ENCODE data around the gene JPT1.
A peak's percentile ranks its signal among the peaks of the same experiment; 100 is the strongest.
"Not testable (repeated sequence)": the region's sequence is repeated elsewhere in the genome, so short reads cannot be mapped to it uniquely, and the experiment has no call there.

Gene JPT1

DNA sequence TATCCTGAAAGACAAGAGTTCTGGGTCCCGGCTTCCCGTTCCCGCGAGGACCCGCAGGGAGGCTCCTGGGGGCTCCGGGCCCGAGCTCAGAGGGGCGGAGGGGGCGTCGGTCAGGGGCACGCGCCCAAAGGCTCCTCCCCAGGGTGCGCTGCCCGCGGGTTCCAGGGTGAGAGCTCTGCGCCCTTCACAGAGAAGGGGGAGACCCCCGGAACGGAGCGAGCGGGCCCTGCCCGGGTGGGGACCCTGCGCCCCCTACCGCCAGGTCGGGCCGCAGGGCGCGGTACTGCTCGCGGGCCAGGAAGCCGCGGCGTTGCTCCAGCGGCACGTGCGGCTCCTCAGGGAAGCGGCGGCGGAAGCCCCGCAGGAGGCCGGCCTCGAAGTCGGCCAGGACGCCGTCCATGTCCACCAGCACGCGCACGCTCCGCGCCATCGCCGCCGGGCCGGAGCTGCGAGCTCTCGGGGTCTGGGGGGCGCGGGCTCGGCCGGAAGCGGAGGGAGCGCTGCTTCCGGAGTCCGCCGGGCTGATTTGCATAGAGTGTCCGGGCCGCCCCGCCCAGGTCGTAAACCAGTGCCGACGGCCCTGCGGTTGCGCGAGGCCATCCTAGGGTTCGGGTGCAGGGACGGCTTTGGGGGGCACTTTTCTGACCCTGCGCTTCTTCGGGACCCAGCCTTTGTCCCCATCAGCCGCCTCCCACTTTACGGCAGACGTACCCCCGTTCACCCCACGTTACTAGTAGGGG is 22.9 kb downstream of the JPT1 start, which contains the start of gene NT5C:
NT5C (minus strand) TSS at position 465 of the 740 bp plus-strand sequence; CDS start at position 430, 35 bp downstream.
- peaks cover 8% of the 10 kb centered on the region for H3K4me1 ChIP-seq (ENCODE audit: insufficient read depth, low read length)

GRCh38 chr17:75130632-75131277 is 23.6 kb downstream of the JPT1 start:
- H3K4me1 ChIP-seq (ENCODE audit: insufficient read depth, low read length) = peaks cover 8% of the 10 kb centered on the region
- H3K9me3 ChIP-seq (ENCODE audit: low read length) = no peaks in the 10 kb centered on the region
- H3K36me3 ChIP-seq (ENCODE audit: insufficient read depth, low read length) = peaks cover 27% of the 10 kb centered on the region
- H2AFZ ChIP-seq (ENCODE audit: low read depth, low read length) = peak overlapping the region; percentile 78
- peak overlapping the region; percentile 83 for H3K4me3 ChIP-seq (ENCODE audit: low read length)
- no peaks in the 10 kb centered on the region for H3K27me3 ChIP-seq (ENCODE audit: insufficient read depth, low read length)

More for the DNA sequence above, 22.9 kb downstream of the JPT1 start, which contains the start of gene NT5C:
- Histone ChIP-seq H2AFZ (ENCODE audit: low read depth, low read length) (peak within 1 kb of the TSS; percentile 78), H3K36me3 (ENCODE audit: insufficient read depth, low read length) (peaks cover 34% of the 10 kb centered on the region), H3K4me3 (ENCODE audit: low read length) (peak within 1 kb of the TSS; percentile 83), H3K9me3 (ENCODE audit: low read length) (no peaks in the 10 kb centered on the region), H3K27me3 (ENCODE audit: insufficient read depth, low read length) (no peaks in the 10 kb centered on the region)

GRCh38 chr17:75130059-75130631 is 24.2 kb downstream of the JPT1 start:
- Histone ChIP-seq H3K4me1 (ENCODE audit: insufficient read depth, low read length) (peaks cover 8% of the 10 kb centered on the region), H3K4me3 (ENCODE audit: low read length) (peak overlapping the region; percentile 83), H3K36me3 (ENCODE audit: insufficient read depth, low read length) (peaks cover 21% of the 10 kb centered on the region), H3K9me3 (ENCODE audit: low read length) (no peaks in the 10 kb centered on the region), H3K27me3 (ENCODE audit: insufficient read depth, low read length) (no peaks in the 10 kb centered on the region), H2AFZ (ENCODE audit: low read depth, low read length) (no peak overlapping the region)

GRCh38 chr17:75129576-75129975 is 24.7 kb downstream of the JPT1 start:
- Histone ChIP-seq H2AFZ (ENCODE audit: low read depth, low read length) (no peak overlapping the region), H3K36me3 (ENCODE audit: insufficient read depth, low read length) (peaks cover 17% of the 10 kb centered on the region), H3K4me3 (ENCODE audit: low read length) (no peak overlapping the region), H3K4me1 (ENCODE audit: insufficient read depth, low read length) (peaks cover 8% of the 10 kb centered on the region), H3K9me3 (ENCODE audit: low read length) (no peaks in the 10 kb centered on the region), H3K27me3 (ENCODE audit: insufficient read depth, low read length) (no peaks in the 10 kb centered on the region)

DNA sequence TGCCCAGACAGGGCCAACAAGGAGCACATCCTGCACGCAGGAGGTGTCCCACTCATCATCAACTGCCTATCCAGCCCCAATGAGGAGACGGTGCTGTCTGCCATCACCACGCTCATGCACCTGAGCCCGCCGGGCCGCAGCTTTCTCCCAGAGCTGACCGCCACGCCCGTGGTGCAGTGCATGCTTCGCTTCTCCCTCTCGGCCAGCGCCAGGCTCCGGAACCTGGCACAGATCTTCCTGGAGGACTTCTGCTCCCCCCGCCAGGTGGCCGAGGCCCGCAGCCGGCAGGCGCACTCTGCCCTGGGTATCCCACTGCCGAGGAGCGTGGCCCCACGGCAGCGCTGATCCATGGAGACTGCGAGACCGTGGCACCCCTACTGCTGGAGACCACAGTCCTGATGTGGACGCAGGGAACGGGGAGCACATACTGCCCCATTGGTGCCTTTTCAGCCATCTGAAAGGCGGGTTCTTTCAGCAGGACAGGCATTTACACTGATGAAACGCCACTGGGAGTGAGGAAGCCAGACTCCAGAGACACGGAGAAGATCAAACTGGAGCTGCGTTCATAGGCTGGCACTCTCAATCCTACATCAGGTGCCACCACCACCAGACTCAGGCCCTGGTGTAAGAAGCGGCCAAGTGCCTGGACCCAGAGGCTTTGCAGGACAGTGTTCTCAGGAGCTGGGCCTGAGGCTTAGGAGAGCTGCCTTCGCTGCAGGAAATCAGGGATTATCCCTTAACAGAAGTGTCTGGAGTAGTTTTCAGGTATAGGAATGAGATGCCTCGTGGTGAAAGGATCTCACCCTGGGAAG is 25.4 kb downstream of the JPT1 start:
- peaks cover 17% of the 10 kb centered on the region for H3K36me3 ChIP-seq (ENCODE audit: insufficient read depth, low read length)
- peaks cover 8% of the 10 kb centered on the region for H3K4me1 ChIP-seq (ENCODE audit: insufficient read depth, low read length)
- H3K4me3 ChIP-seq (ENCODE audit: low read length) = no peak overlapping the region
- H2AFZ ChIP-seq (ENCODE audit: low read depth, low read length) = no peak overlapping the region
- H3K27me3 ChIP-seq (ENCODE audit: insufficient read depth, low read length) = no peaks in the 10 kb centered on the region
- no peaks in the 10 kb centered on the region for H3K9me3 ChIP-seq (ENCODE audit: low read length)

GRCh38 chr17:75127936-75128335 is 26.4 kb downstream of the JPT1 start:
- not testable (repeated sequence) for H3K4me1 ChIP-seq (ENCODE audit: insufficient read depth, low read length); H3K9me3 ChIP-seq (ENCODE audit: low read length); H3K27me3 ChIP-seq (ENCODE audit: insufficient read depth, low read length); H3K4me3 ChIP-seq (ENCODE audit: low read length); H2AFZ ChIP-seq (ENCODE audit: low read depth, low read length)
- peaks cover 17% of the 10 kb centered on the region for H3K36me3 ChIP-seq (ENCODE audit: insufficient read depth, low read length)

GRCh38 chr17:75126954-75127353 is 27.4 kb downstream of the JPT1 start:
- Histone ChIP-seq H3K36me3 (ENCODE audit: insufficient read depth, low read length) (peaks cover 17% of the 10 kb centered on the region), H2AFZ (ENCODE audit: low read depth, low read length) (no peak overlapping the region), H3K4me3 (ENCODE audit: low read length) (no peak overlapping the region), H3K9me3 (ENCODE audit: low read length) (no peaks in the 10 kb centered on the region), H3K27me3 (ENCODE audit: insufficient read depth, low read length) (no peaks in the 10 kb centered on the region), H3K4me1 (ENCODE audit: insufficient read depth, low read length) (peaks cover 8% of the 10 kb centered on the region)

DNA sequence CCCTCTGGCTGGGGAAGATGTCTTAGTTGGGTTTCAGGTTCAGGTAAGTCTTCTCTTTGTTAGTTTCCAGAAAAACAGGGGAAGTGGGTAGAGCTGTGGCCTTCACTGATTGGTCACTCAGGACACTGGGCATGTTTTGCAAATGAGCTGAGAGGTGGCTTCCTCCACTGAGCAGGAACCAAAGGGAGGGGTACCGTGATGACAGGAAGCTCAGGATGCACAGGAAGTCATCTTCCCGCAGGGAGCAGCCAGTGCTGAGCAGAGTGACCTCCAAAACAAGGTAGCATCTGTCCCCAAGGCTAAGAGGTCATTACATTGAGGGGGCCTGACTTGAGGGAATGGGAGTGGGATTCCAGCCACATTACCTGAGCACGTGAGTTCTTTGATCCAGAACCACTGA is 28.3 kb downstream of the JPT1 start:
- Histone ChIP-seq H3K36me3 (ENCODE audit: insufficient read depth, low read length) (peaks cover 17% of the 10 kb centered on the region), H3K4me3 (ENCODE audit: low read length) (no peak overlapping the region), H3K4me1 (ENCODE audit: insufficient read depth, low read length) (peaks cover 8% of the 10 kb centered on the region), H3K9me3 (ENCODE audit: low read length) (no peaks in the 10 kb centered on the region), H2AFZ (ENCODE audit: low read depth, low read length) (no peak overlapping the region), H3K27me3 (ENCODE audit: insufficient read depth, low read length) (no peaks in the 10 kb centered on the region)

DNA sequence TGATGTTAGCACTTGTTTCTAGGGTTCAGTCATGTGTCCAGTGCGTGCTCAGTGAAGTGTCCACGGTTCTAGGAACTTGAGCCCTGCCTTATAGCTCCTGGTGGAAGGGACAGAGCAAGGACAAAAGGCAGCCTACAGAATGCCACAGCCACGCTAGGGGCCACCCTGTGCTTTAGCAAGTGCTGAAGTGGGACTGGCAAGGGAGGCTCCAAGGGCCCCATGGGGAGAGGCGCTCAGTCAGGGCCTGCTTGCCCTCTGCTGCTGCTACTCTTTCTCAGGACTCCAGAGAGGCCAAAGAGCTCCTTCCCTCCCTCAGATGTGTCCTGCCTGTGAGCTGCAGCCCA is 29.5 kb downstream of the JPT1 start:
- Histone ChIP-seq H2AFZ (ENCODE audit: low read depth, low read length) (no peak overlapping the region), H3K36me3 (ENCODE audit: insufficient read depth, low read length) (peaks cover 19% of the 10 kb centered on the region), H3K4me3 (ENCODE audit: low read length) (no peak overlapping the region), H3K27me3 (ENCODE audit: insufficient read depth, low read length) (no peaks in the 10 kb centered on the region), H3K4me1 (ENCODE audit: insufficient read depth, low read length) (no peaks in the 10 kb centered on the region), H3K9me3 (ENCODE audit: low read length) (no peaks in the 10 kb centered on the region)

DNA sequence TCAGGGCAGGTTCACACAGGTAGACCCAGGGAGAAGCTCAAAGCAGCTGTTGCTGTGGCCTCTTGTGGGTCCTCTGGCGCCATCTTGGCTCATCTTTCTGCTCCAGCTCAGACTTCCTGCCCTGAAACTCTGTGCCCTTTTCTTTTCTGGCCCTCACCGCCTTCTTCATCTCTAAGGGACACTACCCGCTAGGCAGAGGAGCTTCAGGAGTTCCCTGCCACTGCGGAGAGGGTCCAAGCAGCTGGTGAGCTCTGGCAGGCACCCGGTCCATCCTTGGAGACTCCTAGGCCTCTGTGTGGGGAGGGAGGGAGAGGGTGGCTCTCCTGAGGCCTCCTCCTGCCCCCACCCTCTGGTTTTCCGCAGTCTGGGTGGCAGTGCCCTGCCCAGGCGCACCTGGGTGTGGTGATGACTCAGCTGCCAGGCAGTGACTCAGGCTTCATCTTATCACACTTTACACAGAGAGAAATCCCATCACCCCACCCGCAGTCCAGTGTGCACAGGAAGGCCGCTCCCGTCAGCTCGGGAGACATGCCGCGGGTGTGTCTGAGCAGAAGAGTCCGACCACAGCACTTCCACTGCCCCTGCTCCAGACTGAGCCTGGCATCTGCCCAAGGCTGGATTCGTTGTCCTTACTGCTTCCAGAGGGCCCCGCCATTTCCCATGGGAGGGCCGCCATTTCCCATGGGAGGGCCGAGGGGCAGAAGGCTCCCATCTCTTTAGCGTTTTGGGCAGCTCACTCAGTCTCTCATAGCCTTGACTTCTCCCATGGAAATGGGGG is 30.1 kb downstream of the JPT1 start:
- Histone ChIP-seq H2AFZ (ENCODE audit: low read depth, low read length) (no peak overlapping the region), H3K27me3 (ENCODE audit: insufficient read depth, low read length) (no peaks in the 10 kb centered on the region), H3K9me3 (ENCODE audit: low read length) (no peaks in the 10 kb centered on the region), H3K4me1 (ENCODE audit: insufficient read depth, low read length) (no peaks in the 10 kb centered on the region), H3K4me3 (ENCODE audit: low read length) (no peak overlapping the region), H3K36me3 (ENCODE audit: insufficient read depth, low read length) (peaks cover 14% of the 10 kb centered on the region)

GRCh38 chr17:75118307-75118706 is 36.0 kb downstream of the JPT1 start:
- Histone ChIP-seq H3K36me3 (ENCODE audit: insufficient read depth, low read length) (peaks cover 19% of the 10 kb centered on the region), H2AFZ (ENCODE audit: low read depth, low read length) (no peak overlapping the region), H3K4me1 (ENCODE audit: insufficient read depth, low read length) (no peaks in the 10 kb centered on the region), H3K9me3 (ENCODE audit: low read length) (no peaks in the 10 kb centered on the region), H3K4me3 (ENCODE audit: low read length) (no peak overlapping the region), H3K27me3 (ENCODE audit: insufficient read depth, low read length) (no peaks in the 10 kb centered on the region)

- no peaks in the 10 kb centered on the region for H3K4me1 ChIP-seq (ENCODE audit: insufficient read depth, low read length)
These were observed 37.6 kb downstream of the JPT1 start for GRCh38 chr17:75116737-75117136.

More at GRCh38 chr17:75116737-75117136, 37.6 kb downstream of the JPT1 start:
- no peak overlapping the region for H3K4me3 ChIP-seq (ENCODE audit: low read length)
- H3K27me3 ChIP-seq (ENCODE audit: insufficient read depth, low read length) = no peaks in the 10 kb centered on the region
- peaks cover 19% of the 10 kb centered on the region for H3K36me3 ChIP-seq (ENCODE audit: insufficient read depth, low read length)
- no peak overlapping the region for H2AFZ ChIP-seq (ENCODE audit: low read depth, low read length)
- H3K9me3 ChIP-seq (ENCODE audit: low read length) = no peaks in the 10 kb centered on the region

Measured in neuron (in vitro differentiated cells).